A549 (cell line): ENCODE measurements around the gene FST.

ENCODE experiments used
- BCL3 ChIP-seq: fragments of >200 bp; sonication (Bioruptor Twin); formaldehyde crosslinking; IDR thresholded peaks from 3 replicates; pipeline ENCODE4 v1.6.1; 2016
- CTCF ChIP-seq: fragments of >200 bp; sonication (Bioruptor Twin); formaldehyde crosslinking; IDR thresholded peaks from 3 replicates; pipeline ENCODE4 v1.5.1; 2016
- POLR2A ChIP-seq: IDR thresholded peaks from 2 replicates; pipeline ENCODE4 v1.6.1; 2012; ENCODE audit warnings: mild to moderate bottlenecking, low read length
- TP53 ChIP-seq: fragments of 250-450 bp; sonication (Bioruptor Pico); IDR thresholded peaks from 2 replicates; pipeline ENCODE4 v1.5.0; 2021; ENCODE audit warnings: mild to moderate bottlenecking, moderate library complexity
- USF2 ChIP-seq: fragments of 450-650 bp; IDR thresholded peaks from 2 replicates; pipeline ENCODE4 v1.6.1; 2014; ENCODE audit warnings: antibody characterized with exemption

- no peak for TF ChIP-seq TP53 (CRISPR knock-in tag)
- no peak for TF ChIP-seq CTCF
- TF ChIP-seq BCL3: no peak
- TF ChIP-seq USF2: no peak
- TF ChIP-seq POLR2A: no peak
Measured at GRCh38 chr5:53438486-53439472, 41.6 kb upstream of the FST start.
